ENCODE results near the gene CCDC186.

Gene CCDC186

DNA sequence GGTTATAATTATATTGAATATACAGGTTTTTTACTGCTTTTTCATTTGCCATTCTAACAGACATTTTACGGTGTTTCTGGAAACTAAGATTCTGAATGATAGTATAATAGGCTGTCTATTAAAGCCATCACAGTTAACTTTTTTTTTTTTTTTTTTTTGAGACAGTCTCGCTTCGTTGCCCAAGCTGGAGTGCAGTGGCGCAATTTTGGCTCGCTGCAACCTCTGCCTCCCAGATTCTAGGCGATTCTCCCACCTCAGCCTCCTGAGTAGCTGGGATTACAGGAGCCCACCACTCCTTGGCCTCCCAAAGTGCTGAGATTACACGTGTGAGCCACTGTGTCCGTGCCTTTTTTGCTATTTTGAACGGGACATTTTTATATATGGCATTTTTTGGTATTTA, 9.6 kb upstream of the CCDC186 start:
- Mint-ChIP-seq H3K27ac (no peak overlapping the region), H3K27me3 (peaks cover 3% of the 10 kb centered on the region), H3K4me3 (no peak overlapping the region), H3K9me3 (no peaks in the 10 kb centered on the region), H3K4me1 (no peaks in the 10 kb centered on the region), H3K36me3 (ENCODE audit: low read depth) (no peaks in the 10 kb centered on the region)
- DNase-seq (no peak), ATAC-seq (no peak)

GRCh38 chr10:114181971-114182370, 8.0 kb upstream of the CCDC186 start:
- Mint-ChIP-seq H3K4me3 (no peak overlapping the region), H3K36me3 (ENCODE audit: low read depth) (no peaks in the 10 kb centered on the region), H3K27me3 (peaks cover 3% of the 10 kb centered on the region), H3K4me1 (no peaks in the 10 kb centered on the region), H3K27ac (no peak overlapping the region), H3K9me3 (no peaks in the 10 kb centered on the region)
- DNase-seq (no peak), ATAC-seq (no peak)

DNA sequence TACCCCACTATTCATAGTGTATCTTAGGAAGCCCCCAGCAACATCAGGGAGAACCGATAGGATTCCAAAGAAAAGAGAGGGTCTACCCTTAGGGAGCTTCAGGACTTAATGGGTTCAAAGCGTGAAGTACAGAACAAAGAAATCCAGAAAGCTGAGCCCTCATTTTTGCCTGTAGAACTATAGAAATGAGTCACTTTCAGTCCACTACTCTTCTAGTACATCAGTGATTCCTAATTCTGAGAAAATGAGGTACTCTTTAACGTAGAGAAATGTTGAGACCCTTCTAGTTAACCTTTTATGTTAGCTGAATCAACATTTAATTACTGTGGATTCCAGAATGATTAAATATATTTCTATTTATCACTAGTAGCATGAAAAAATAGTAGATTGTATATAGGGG, 6.9 kb upstream of the CCDC186 start:
- H3K4me3 Mint-ChIP-seq, result no peak overlapping the region
- no peaks in the 10 kb centered on the region for H3K9me3 Mint-ChIP-seq
- no peak for DNase-seq
- H3K4me1 Mint-ChIP-seq, result peaks cover under 1% of the 10 kb centered on the region
- H3K27ac Mint-ChIP-seq, result no peak overlapping the region
- ATAC-seq, result no peak
- peaks cover 1% of the 10 kb centered on the region for H3K27me3 Mint-ChIP-seq
- no peaks in the 10 kb centered on the region for H3K36me3 Mint-ChIP-seq (ENCODE audit: low read depth)

DNA sequence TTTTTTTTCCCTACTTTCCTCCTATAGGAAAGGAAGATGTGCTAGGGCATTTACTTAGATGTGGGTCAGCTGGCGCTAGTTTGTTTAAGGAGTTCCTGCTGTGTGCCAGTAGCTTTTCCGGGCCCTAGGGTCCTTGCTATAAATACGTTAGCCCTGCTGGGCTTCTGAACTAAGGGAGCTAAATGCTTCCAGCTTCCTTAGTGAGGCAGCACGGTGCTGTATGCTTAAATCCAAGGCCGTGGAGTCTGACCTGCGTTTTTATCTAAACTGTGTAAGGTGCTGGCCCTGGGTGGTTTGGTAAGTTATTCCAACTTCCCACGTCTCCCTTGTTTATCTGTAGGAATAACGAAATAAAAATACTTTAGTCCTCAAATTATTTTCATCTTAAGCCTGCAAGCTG, 5.7 kb upstream of the CCDC186 start:
- Mint-ChIP-seq H3K4me3 (no peak overlapping the region), H3K4me1 (peaks cover 6% of the 10 kb centered on the region), H3K36me3 (ENCODE audit: low read depth) (no peaks in the 10 kb centered on the region), H3K27me3 (no peaks in the 10 kb centered on the region), H3K27ac (no peak overlapping the region), H3K9me3 (no peaks in the 10 kb centered on the region)
- DNase-seq (no peak), ATAC-seq (no peak)

GRCh38 chr10:114179148-114179547, 5.1 kb upstream of the CCDC186 start, which contains the start of gene TDRD1:
TDRD1 (plus strand) TSS chr10:114179353; CDS start chr10:114187832, 8,479 bp downstream.
- Mint-ChIP-seq H3K36me3 (ENCODE audit: low read depth) (no peaks in the 10 kb centered on the region), H3K9me3 (no peaks in the 10 kb centered on the region), H3K27me3 (no peaks in the 10 kb centered on the region), H3K4me1 (peaks cover 11% of the 10 kb centered on the region), H3K27ac (no peak within 1 kb of the TSS), H3K4me3 (no peak within 1 kb of the TSS)
- ATAC-seq, result no peak
- DNase-seq, result no peak

- Mint-ChIP-seq H3K27ac (no peak overlapping the region), H3K4me3 (no peak overlapping the region), H3K4me1 (peaks cover 33% of the 10 kb centered on the region), H3K27me3 (no peaks in the 10 kb centered on the region), H3K36me3 (ENCODE audit: low read depth) (peaks cover 3% of the 10 kb centered on the region), H3K9me3 (no peaks in the 10 kb centered on the region)
- no peak for DNase-seq
- no peak for ATAC-seq
Measured at GRCh38 chr10:114176511-114176910, 2.5 kb upstream of the CCDC186 start.

DNA sequence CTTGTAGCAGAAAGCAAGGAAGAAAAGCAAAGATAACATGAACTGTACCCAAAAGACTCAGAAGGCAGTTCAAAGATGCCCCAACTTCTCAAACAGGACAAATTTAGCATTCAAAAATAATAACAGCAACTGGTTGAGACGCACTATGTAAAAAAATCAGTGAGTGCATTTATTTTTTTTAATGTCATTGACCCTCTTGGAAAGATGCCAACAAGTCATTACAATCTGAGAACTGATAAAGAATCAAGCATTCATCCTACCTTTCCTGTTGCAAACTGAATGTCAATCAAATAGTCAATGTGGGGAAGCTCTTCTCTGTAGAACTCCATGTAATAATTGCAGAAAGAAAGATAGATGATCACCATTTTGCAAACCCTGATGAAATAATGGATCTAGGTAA, 1.7 kb upstream of the CCDC186 start:
- Mint-ChIP-seq H3K4me1 (peaks cover 33% of the 10 kb centered on the region), H3K36me3 (ENCODE audit: low read depth) (peaks cover 6% of the 10 kb centered on the region), H3K27ac (no peak overlapping the region), H3K4me3 (peak overlapping the region; percentile 27), H3K9me3 (no peaks in the 10 kb centered on the region), H3K27me3 (no peaks in the 10 kb centered on the region)
- DNase-seq (no peak), ATAC-seq (no peak)

GRCh38 chr10:114174695-114175188, 739 bp upstream of the CCDC186 start:
- peak overlapping the region; percentile 91 for H3K27ac Mint-ChIP-seq

GRCh38 chr10:114173603-114173920, 441 bp downstream of the CCDC186 start:
- ATAC-seq (no peak), DNase-seq (no peak)
- Mint-ChIP-seq H3K9me3 (peaks cover 3% of the 10 kb centered on the region), H3K4me3 (peak overlapping the region; percentile 99), H3K36me3 (ENCODE audit: low read depth) (peaks cover 15% of the 10 kb centered on the region), H3K27me3 (no peaks in the 10 kb centered on the region), H3K27ac (peak overlapping the region; percentile 97), H3K4me1 (peaks cover 35% of the 10 kb centered on the region)

More at GRCh38 chr10:114174695-114175188, 739 bp upstream of the CCDC186 start:
- Mint-ChIP-seq H3K9me3 (no peaks in the 10 kb centered on the region), H3K4me3 (peak overlapping the region; percentile 99), H3K27me3 (no peaks in the 10 kb centered on the region), H3K36me3 (ENCODE audit: low read depth) (peaks cover 8% of the 10 kb centered on the region), H3K4me1 (peaks cover 33% of the 10 kb centered on the region)
- ATAC-seq (no peak), DNase-seq (no peak)

DNA sequence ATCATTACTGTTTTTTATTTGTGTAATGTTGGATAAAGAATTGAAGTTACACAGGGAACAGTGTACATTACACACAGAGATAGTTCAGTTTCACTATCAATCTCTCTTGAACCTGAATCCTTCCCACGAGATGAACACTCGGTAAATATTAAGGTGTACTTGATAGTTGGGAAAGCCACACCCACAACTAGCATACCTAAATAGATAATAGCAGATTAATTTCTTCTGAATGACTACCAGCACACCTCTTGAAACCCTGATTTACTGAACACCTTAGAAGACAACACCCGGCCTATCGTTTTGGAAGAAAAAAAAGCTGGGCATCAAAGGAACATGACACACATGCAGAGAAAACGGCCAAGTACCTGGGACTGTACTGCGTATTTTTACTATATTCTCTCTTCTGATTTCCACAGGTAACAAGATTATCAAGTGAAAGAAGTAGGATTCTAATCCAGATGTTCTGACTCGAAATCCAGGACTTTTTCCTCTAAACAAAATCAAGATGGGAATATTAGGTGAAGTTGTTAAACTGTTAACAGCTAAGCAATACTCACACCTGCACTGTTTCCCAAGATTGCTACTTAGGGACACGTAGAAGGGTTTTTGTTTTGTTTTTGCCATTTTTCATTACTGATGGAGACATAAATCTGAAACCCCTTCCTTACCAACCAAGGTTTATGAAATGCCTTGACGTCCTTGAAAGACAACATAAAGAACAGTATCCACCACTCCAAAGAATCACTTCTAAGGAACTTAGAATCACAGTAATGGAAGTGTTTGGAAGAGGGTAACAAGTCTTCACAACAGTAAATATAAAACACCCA, 1.0 kb downstream of the CCDC186 start:
- Mint-ChIP-seq H3K36me3 (ENCODE audit: low read depth) (peaks cover 19% of the 10 kb centered on the region), H3K27ac (peak overlapping the region; percentile 97), H3K4me1 (peaks cover 40% of the 10 kb centered on the region), H3K27me3 (no peaks in the 10 kb centered on the region), H3K4me3 (peak overlapping the region; percentile 99), H3K9me3 (peaks cover 7% of the 10 kb centered on the region)
- no peak for DNase-seq
- ATAC-seq, result no peak

DNA sequence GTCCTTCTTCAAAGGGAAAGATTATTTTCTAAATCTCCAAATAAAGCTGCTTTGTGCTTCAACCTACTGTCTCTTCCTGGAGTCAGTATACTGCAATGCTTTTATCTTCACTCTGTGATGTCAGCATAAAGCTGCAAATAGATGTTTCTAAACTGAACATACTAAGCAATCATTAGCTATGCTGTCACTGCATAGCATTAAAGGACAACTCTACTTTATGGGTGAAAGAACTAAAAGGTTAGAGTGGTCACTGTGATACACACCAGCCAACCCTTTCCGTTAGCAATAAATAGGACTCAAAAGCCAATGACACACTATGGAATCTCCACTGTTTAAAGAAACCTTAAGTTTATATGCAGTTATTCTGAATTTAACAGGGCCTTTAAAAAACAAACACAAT, 1.8 kb downstream of the CCDC186 start:
- peaks cover 7% of the 10 kb centered on the region for H3K9me3 Mint-ChIP-seq
- peak overlapping the region; percentile 99 for H3K4me3 Mint-ChIP-seq
- DNase-seq, result no peak
- peaks cover 19% of the 10 kb centered on the region for H3K36me3 Mint-ChIP-seq (ENCODE audit: low read depth)
- H3K4me1 Mint-ChIP-seq, result peaks cover 43% of the 10 kb centered on the region
- peak; percentile 16 for ATAC-seq
- H3K27me3 Mint-ChIP-seq, result no peaks in the 10 kb centered on the region
- H3K27ac Mint-ChIP-seq, result no peak overlapping the region

DNA sequence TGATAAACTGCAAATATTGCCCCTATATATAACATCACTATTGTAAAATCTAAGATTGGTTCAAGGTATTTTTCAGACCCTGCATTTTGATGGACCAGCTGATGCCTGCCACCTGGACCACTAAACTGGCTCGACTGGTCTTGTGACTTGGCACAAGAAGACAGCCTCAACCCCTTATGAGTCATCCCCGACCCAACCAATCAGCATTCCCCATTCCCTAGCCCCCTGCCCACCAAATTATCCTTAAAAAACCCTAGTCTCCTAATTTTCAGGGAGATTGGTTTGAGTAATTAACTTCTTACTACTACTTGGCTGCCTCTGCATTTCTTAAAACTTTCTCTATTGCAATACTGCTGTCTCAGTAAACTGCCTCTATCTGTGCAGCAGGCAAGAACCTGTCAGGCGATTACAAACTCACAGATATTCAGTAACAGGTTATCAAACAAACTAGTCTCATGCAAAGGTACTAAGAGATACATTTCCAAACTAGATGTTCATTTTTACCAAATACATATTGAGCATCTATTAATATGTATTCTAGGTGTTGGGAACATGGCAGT, 5.5 kb downstream of the CCDC186 start:
- H3K4me1 Mint-ChIP-seq, result peaks cover 44% of the 10 kb centered on the region
- H3K27ac Mint-ChIP-seq, result no peak overlapping the region
- ATAC-seq (no peak), DNase-seq (no peak)
- peaks cover 23% of the 10 kb centered on the region for H3K36me3 Mint-ChIP-seq (ENCODE audit: low read depth)
- H3K4me3 Mint-ChIP-seq, result no peak overlapping the region
- H3K9me3 Mint-ChIP-seq, result peaks cover 7% of the 10 kb centered on the region
- no peaks in the 10 kb centered on the region for H3K27me3 Mint-ChIP-seq

- no peak overlapping the region for H3K4me3 Mint-ChIP-seq
- H3K27me3 Mint-ChIP-seq, result no peaks in the 10 kb centered on the region
- DNase-seq (no peak), ATAC-seq (no peak)
- H3K9me3 Mint-ChIP-seq, result peaks cover 7% of the 10 kb centered on the region
- H3K27ac Mint-ChIP-seq, result no peak overlapping the region
- H3K4me1 Mint-ChIP-seq, result peaks cover 45% of the 10 kb centered on the region
- peaks cover 26% of the 10 kb centered on the region for H3K36me3 Mint-ChIP-seq (ENCODE audit: low read depth)
Measured at GRCh38 chr10:114167985-114168384, 6.0 kb downstream of the CCDC186 start.

DNA sequence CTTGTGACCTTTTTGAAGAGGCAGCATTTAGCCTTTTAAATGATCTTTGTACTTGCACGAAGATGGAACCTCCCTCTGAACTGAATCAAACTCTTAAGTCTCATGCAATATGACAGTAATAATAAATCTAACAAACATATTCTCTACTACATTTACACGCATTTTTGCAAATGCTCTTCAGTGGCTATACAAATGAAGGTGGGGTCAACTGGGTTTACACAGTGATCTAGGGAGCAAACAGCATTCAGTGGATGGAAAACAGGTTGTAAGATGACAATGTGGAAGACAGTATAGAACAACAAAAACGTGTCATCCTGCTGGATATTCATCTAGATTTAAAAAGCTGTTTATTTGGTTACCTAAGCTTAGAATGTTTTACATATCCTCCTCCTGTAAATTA, 7.5 kb downstream of the CCDC186 start:
- H3K9me3 Mint-ChIP-seq, result peaks cover 7% of the 10 kb centered on the region
- peaks cover 39% of the 10 kb centered on the region for H3K4me1 Mint-ChIP-seq
- ATAC-seq (no peak), DNase-seq (no peak)
- H3K27ac Mint-ChIP-seq, result no peak overlapping the region
- H3K36me3 Mint-ChIP-seq (ENCODE audit: low read depth), result peaks cover 36% of the 10 kb centered on the region
- no peak overlapping the region for H3K4me3 Mint-ChIP-seq
- no peaks in the 10 kb centered on the region for H3K27me3 Mint-ChIP-seq

GRCh38 chr10:114166043-114166442, 8.0 kb downstream of the CCDC186 start:
- no peak for DNase-seq
- no peak overlapping the region for H3K4me3 Mint-ChIP-seq
- no peaks in the 10 kb centered on the region for H3K27me3 Mint-ChIP-seq
- no peak overlapping the region for H3K27ac Mint-ChIP-seq
- peaks cover 39% of the 10 kb centered on the region for H3K4me1 Mint-ChIP-seq
- peaks cover 7% of the 10 kb centered on the region for H3K9me3 Mint-ChIP-seq
- peaks cover 36% of the 10 kb centered on the region for H3K36me3 Mint-ChIP-seq (ENCODE audit: low read depth)
- ATAC-seq, result no peak
